Spleen (tissue), 7 donors: ENCODE data around the gene GOLIM4.

Experiments used
- CTCF ChIP-seq, 11 experiments: fragments of 200-600 bp in 7 of 11; fragments of 450-650 bp in 4 of 11; sonication (generic) in 4 of 11; IDR thresholded peaks in 8 of 11; conservative IDR thresholded peaks in 3 of 11; 1 replicate in 7 of 11; 2 replicates in 4 of 11; pipeline versions ENCODE4 v1.4.0 to v1.8.0; 2016 to 2021; ENCODE audit warnings: antibody characterized with exemption in 11 of 11, inconsistent platforms in 4 of 11, mild to moderate bottlenecking in 1 of 11
- POLR2A ChIP-seq, 3 donors: fragments of 450-650 bp; IDR thresholded peaks; one replicate each; pipeline ENCODE4 v1.5.1; 2017; ENCODE audit warnings: antibody characterized with exemption in 3 of 3, mild to moderate bottlenecking in 1 of 3
- donor health status: DM: no; HTN: no; CAD: no; lungs with moderate emphysema.
- donor health status: DM: no; HTN: no; CAD: no.
- donor health status: DM: no; HTN: no; CAD: no.

GRCh38 chr3:168117853-168118313, 22.2 kb upstream of the GOLIM4 start:
- TF ChIP-seq CTCF (IDR thresholded peaks at IDR 0.05 in 8 of 11, conservative IDR thresholded peaks at IDR 0.05 in 3 of 11): no peak
- TF ChIP-seq POLR2A (IDR thresholded peaks at IDR 0.05): no peak
